Fibroblast of skin of back (primary cell): ENCODE measurements around the gene TPCN2.
"Not testable (repeated sequence)": the region's sequence is repeated elsewhere in the genome, so short reads cannot be mapped to it uniquely, and the experiment has no call there.

Experiments used
- DNase-seq: peaks from one replicate; pipeline ENCODE4 v3.0.0-alpha.2; 2013

The TPCN2 gene

GRCh38 chr11:69131121-69131566 is 82.4 kb downstream of the TPCN2 start:
- DNase-seq: no peak

- peak; percentile 75 for DNase-seq
Measured at GRCh38 chr11:69131644-69132300, 83.0 kb downstream of the TPCN2 start.

- DNase-seq: no peak
Measured at GRCh38 chr11:69132301-69132670, 83.6 kb downstream of the TPCN2 start.

GRCh38 chr11:69133251-69133650 is 84.5 kb downstream of the TPCN2 start:
- DNase-seq: no peak

GRCh38 chr11:69134182-69134581 is 85.5 kb downstream of the TPCN2 start:
- not testable (repeated sequence) for DNase-seq

- no peak for DNase-seq
Measured at GRCh38 chr11:69134957-69135356, 86.2 kb downstream of the TPCN2 start.

GRCh38 chr11:69135420-69136363 is 87.0 kb downstream of the TPCN2 start:
- no peak for DNase-seq

- DNase-seq: no peak
Measured at GRCh38 chr11:69136471-69136870, 87.7 kb downstream of the TPCN2 start.

- no peak for DNase-seq
Measured at GRCh38 chr11:69137151-69137844, 88.6 kb downstream of the TPCN2 start.

GRCh38 chr11:69138265-69138664 is 89.5 kb downstream of the TPCN2 start:
- peak; percentile 72 for DNase-seq

- DNase-seq: not testable (repeated sequence)
Measured at GRCh38 chr11:69140161-69140560, 91.4 kb downstream of the TPCN2 start.

- no peak for DNase-seq
Measured at GRCh38 chr11:69140635-69141034, 91.9 kb downstream of the TPCN2 start.

- DNase-seq: no peak
Measured at GRCh38 chr11:69141742-69142141, 93.0 kb downstream of the TPCN2 start.

GRCh38 chr11:69142895-69143294 is 94.2 kb downstream of the TPCN2 start:
- no peak for DNase-seq

GRCh38 chr11:69144316-69145049 is 95.8 kb downstream of the TPCN2 start:
- DNase-seq: no peak

- peak; percentile 51 for DNase-seq
Measured at GRCh38 chr11:69145050-69145380, 96.3 kb downstream of the TPCN2 start.

- no peak for DNase-seq
Measured at GRCh38 chr11:69148377-69148762, 99.6 kb downstream of the TPCN2 start.

GRCh38 chr11:69148806-69149205 is 100.1 kb downstream of the TPCN2 start:
- no peak for DNase-seq

- DNase-seq: not testable (repeated sequence)
Measured at GRCh38 chr11:69149338-69150045, 100.8 kb downstream of the TPCN2 start.

GRCh38 chr11:69150175-69150574 is 101.4 kb downstream of the TPCN2 start:
- DNase-seq: no peak

GRCh38 chr11:69151836-69152235 is 103.1 kb downstream of the TPCN2 start:
- no peak for DNase-seq
